Stimulated activated naive CD8-positive, alpha-beta T cell treated with anti-CD3 and anti-CD28 coated beads, Interleukin-15, Interleukin-2, amounts not matched to agents 100 ng/mL and 50 ng/mL, for 24 hours (primary cell): Measurements from ENCODE around the gene HAO1.
"Not testable (repeated sequence)": the region's sequence is repeated elsewhere in the genome, so short reads cannot be mapped to it uniquely, and the experiment has no call there.

Source experiments
- H3K27ac Mint-ChIP-seq: one replicate; pipeline ENCODE4 v1.8.0; 2021; ENCODE audit warnings: mild to moderate bottlenecking, mixed read lengths
- H3K27me3 Mint-ChIP-seq: one replicate; pipeline ENCODE4 v1.8.0; 2021; ENCODE audit warnings: mixed read lengths
- H3K36me3 Mint-ChIP-seq: one replicate; pipeline ENCODE4 v1.8.0; 2021; ENCODE audit warnings: low read depth, mixed read lengths
- H3K4me1 Mint-ChIP-seq: one replicate; pipeline ENCODE4 v1.8.0; 2021; ENCODE audit warnings: low read depth, mixed read lengths
- H3K4me3 Mint-ChIP-seq: one replicate; pipeline ENCODE4 v1.8.0; 2021; ENCODE audit warnings: mild to moderate bottlenecking, mixed read lengths
- H3K9me3 Mint-ChIP-seq: one replicate; pipeline ENCODE4 v1.8.0; 2021; ENCODE audit warnings: mixed read lengths

The HAO1 gene

GRCh38 chr20:7940341-7940740 is at the start of gene HAO1:
Gene HAO1 (minus strand): TSS chr20:7940458. CDS start chr20:7940422, 36 bp downstream.
- Mint-ChIP-seq H3K4me3 (no peak within 1 kb of the TSS), H3K4me1 (no peaks in the 10 kb centered on the region), H3K27ac (no peak within 1 kb of the TSS), H3K36me3 (no peaks in the 10 kb centered on the region), H3K9me3 (no peaks in the 10 kb centered on the region), H3K27me3 (peaks cover 11% of the 10 kb centered on the region)

- H3K27me3 Mint-ChIP-seq: no peaks in the 10 kb centered on the region
- H3K36me3 Mint-ChIP-seq: peaks cover 36% of the 10 kb centered on the region
- no peaks in the 10 kb centered on the region for H3K4me1 Mint-ChIP-seq
- peaks cover 9% of the 10 kb centered on the region for H3K9me3 Mint-ChIP-seq
- H3K4me3 Mint-ChIP-seq: no peak overlapping the region
- H3K27ac Mint-ChIP-seq: no peak overlapping the region
Observed at GRCh38 chr20:7989379-7989778, 49.1 kb upstream of the HAO1 start.

GRCh38 chr20:7985916-7986315 is 45.7 kb upstream of the HAO1 start:
- Mint-ChIP-seq H3K27ac (no peak overlapping the region), H3K27me3 (no peaks in the 10 kb centered on the region), H3K9me3 (no peaks in the 10 kb centered on the region), H3K36me3 (peaks cover 27% of the 10 kb centered on the region), H3K4me1 (peaks cover 6% of the 10 kb centered on the region), H3K4me3 (no peak overlapping the region)

GRCh38 chr20:7984192-7984591 is 43.9 kb upstream of the HAO1 start:
- Mint-ChIP-seq H3K36me3 (peaks cover 23% of the 10 kb centered on the region), H3K4me1 (peaks cover 15% of the 10 kb centered on the region), H3K9me3 (no peaks in the 10 kb centered on the region), H3K4me3 (no peak overlapping the region), H3K27ac (no peak overlapping the region), H3K27me3 (no peaks in the 10 kb centered on the region)

- Mint-ChIP-seq H3K27ac (no peak overlapping the region), H3K4me1 (peaks cover 15% of the 10 kb centered on the region), H3K27me3 (no peaks in the 10 kb centered on the region), H3K36me3 (peaks cover 23% of the 10 kb centered on the region), H3K4me3 (no peak overlapping the region), H3K9me3 (no peaks in the 10 kb centered on the region)
Observed at GRCh38 chr20:7981374-7981773, 41.1 kb upstream of the HAO1 start.

GRCh38 chr20:7980332-7981046 is 40.2 kb upstream of the HAO1 start:
- Mint-ChIP-seq H3K9me3 (no peaks in the 10 kb centered on the region), H3K4me1 (peaks cover 15% of the 10 kb centered on the region), H3K27me3 (no peaks in the 10 kb centered on the region), H3K36me3 (peaks cover 23% of the 10 kb centered on the region), H3K4me3 (no peak overlapping the region), H3K27ac (peak overlapping the region; percentile 53)

- Mint-ChIP-seq H3K9me3 (no peaks in the 10 kb centered on the region), H3K27ac (no peak overlapping the region), H3K27me3 (no peaks in the 10 kb centered on the region), H3K4me1 (peaks cover 15% of the 10 kb centered on the region), H3K4me3 (no peak overlapping the region), H3K36me3 (peaks cover 18% of the 10 kb centered on the region)
Observed at GRCh38 chr20:7977709-7978108, 37.5 kb upstream of the HAO1 start.

GRCh38 chr20:7975851-7976414 is 35.7 kb upstream of the HAO1 start:
- Mint-ChIP-seq H3K27ac (no peak overlapping the region), H3K27me3 (no peaks in the 10 kb centered on the region), H3K9me3 (no peaks in the 10 kb centered on the region), H3K36me3 (peaks cover 7% of the 10 kb centered on the region), H3K4me1 (peaks cover 9% of the 10 kb centered on the region), H3K4me3 (no peak overlapping the region)

- H3K27ac Mint-ChIP-seq: no peak overlapping the region
- H3K4me3 Mint-ChIP-seq: no peak overlapping the region
- H3K27me3 Mint-ChIP-seq: no peaks in the 10 kb centered on the region
Observed at GRCh38 chr20:7974785-7975435, 34.7 kb upstream of the HAO1 start.

GRCh38 chr20:7971536-7972280 is 31.4 kb upstream of the HAO1 start:
- H3K27ac Mint-ChIP-seq: no peak overlapping the region
- H3K9me3 Mint-ChIP-seq: no peaks in the 10 kb centered on the region
- H3K27me3 Mint-ChIP-seq: no peaks in the 10 kb centered on the region
- H3K4me3 Mint-ChIP-seq: no peak overlapping the region
- H3K4me1 Mint-ChIP-seq: no peaks in the 10 kb centered on the region
- H3K36me3 Mint-ChIP-seq: no peaks in the 10 kb centered on the region

More at GRCh38 chr20:7974785-7975435, 34.7 kb upstream of the HAO1 start:
- H3K9me3 Mint-ChIP-seq: no peaks in the 10 kb centered on the region
- no peaks in the 10 kb centered on the region for H3K4me1 Mint-ChIP-seq
- peaks cover 4% of the 10 kb centered on the region for H3K36me3 Mint-ChIP-seq

GRCh38 chr20:7967199-7967844 is 27.1 kb upstream of the HAO1 start:
- Mint-ChIP-seq H3K4me1 (no peaks in the 10 kb centered on the region), H3K27me3 (peaks cover 5% of the 10 kb centered on the region), H3K36me3 (no peaks in the 10 kb centered on the region), H3K4me3 (no peak overlapping the region), H3K9me3 (no peaks in the 10 kb centered on the region), H3K27ac (no peak overlapping the region)

GRCh38 chr20:7966176-7966575 is 25.9 kb upstream of the HAO1 start:
- Mint-ChIP-seq H3K27me3 (peaks cover 5% of the 10 kb centered on the region), H3K36me3 (no peaks in the 10 kb centered on the region), H3K4me1 (no peaks in the 10 kb centered on the region), H3K27ac (no peak overlapping the region), H3K4me3 (no peak overlapping the region), H3K9me3 (no peaks in the 10 kb centered on the region)

GRCh38 chr20:7959484-7959883 is 19.2 kb upstream of the HAO1 start:
- H3K4me1 Mint-ChIP-seq: no peaks in the 10 kb centered on the region
- H3K4me3 Mint-ChIP-seq: no peak overlapping the region
- peaks cover 9% of the 10 kb centered on the region for H3K9me3 Mint-ChIP-seq
- no peak overlapping the region for H3K27ac Mint-ChIP-seq
- H3K36me3 Mint-ChIP-seq: peaks cover 4% of the 10 kb centered on the region
- peaks cover 10% of the 10 kb centered on the region for H3K27me3 Mint-ChIP-seq

GRCh38 chr20:7956561-7956960 is 16.3 kb upstream of the HAO1 start:
- not testable (repeated sequence) for H3K4me1 Mint-ChIP-seq, H3K4me3 Mint-ChIP-seq, H3K36me3 Mint-ChIP-seq, H3K27ac Mint-ChIP-seq
- Mint-ChIP-seq H3K27me3 (peaks cover 16% of the 10 kb centered on the region), H3K9me3 (peaks cover 11% of the 10 kb centered on the region)
